CD4-positive, alpha-beta T cell treated with Interleukin-6 at 100 ng/mL for 8 hours (primary cell): ENCODE results near the gene GMIP.
A peak's percentile ranks its signal among the peaks of the same experiment; 100 is the strongest.

Source experiments
- DNase-seq: peaks from one replicate; pipeline ENCODE4 v3.0.0-alpha.2; 2020; ENCODE audit warnings: mixed read lengths, low spot score

The GMIP gene

GRCh38 chr19:19635313-19635702, 8.1 kb downstream of the GMIP start:
- no peak for DNase-seq

DNA sequence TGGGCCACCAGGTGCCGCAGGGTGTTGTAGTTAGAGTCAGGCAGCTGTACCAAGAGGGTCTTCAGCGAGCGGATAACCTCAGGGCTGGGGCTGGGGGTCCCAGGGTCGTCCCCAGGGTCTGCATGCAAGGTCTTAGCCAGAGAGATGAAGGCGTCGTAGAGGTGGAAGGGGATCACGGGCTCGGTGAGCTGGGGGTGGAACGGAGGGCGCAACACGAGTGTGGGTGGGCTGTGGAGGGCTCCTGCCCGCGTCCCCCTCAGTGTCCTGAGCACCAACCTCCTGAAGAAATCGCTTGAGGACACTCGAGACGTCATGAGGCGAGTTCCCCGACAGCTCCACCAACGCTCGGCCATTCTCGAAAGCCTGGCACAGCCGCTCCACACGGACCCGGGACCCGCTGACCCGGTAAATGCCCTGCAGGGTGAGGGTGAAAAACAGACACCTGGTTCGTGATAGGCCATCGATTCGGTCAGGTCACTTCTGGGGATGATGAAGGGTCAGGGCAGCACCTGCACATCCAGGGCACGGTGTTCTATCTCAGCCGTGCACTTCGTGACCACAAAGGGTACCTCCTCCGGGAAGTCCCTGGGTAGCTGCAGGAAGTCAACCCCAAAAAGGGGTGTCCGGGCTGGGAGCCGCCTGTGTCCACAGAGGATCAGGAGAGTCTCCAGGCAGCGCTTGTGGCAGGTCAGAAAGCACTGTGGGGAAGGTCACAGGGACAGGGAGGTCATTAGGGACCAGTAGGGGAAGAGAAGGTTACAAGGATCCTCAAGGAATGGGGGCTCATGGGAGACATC, 8.7 kb downstream of the GMIP start:
- no peak for DNase-seq

GRCh38 chr19:19633711-19634515, 9.5 kb downstream of the GMIP start:
- DNase-seq, result no peak

- DNase-seq, result no peak
Measured at GRCh38 chr19:19632661-19633060, 10.8 kb downstream of the GMIP start.

DNA sequence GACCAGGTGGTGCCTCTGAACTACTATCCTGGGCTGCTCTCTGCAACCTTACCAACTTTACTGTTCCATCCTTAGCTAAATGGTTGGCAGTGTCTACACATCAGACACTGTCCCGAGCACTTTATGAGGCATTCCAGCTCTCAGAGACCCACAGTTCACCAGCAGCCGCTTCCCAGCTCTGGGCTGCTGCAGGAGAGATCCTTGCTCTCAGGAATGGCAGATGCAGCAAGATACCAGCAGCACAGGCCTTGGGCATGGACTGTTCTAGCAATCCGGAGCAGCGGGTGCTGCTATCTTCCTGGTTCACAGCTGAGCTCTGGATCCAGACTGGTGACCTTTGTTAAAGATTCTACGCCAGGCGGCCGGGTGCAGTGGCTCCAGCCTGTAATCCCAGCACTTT, 12.1 kb downstream of the GMIP start:
- no peak for DNase-seq

- no peak for DNase-seq
Measured at GRCh38 chr19:19630426-19630825, 13.0 kb downstream of the GMIP start.

DNA sequence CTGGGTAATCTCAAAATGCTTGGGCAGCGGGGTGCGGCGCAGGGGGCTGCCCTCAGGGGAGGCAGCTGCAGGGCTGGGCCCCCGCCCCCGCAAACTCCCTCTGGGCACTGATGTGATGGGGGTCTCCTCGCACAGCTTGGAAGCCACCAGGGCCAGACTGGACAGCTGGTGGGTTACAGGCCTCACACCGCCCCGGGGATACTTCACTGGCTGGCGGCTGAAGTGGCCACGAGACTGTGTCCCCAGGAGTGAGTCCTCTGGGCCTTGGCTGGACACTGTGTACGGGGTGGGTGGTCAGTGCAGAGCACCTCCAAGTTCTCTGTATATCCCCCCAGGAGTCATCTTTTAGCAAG, 13.4 kb downstream of the GMIP start:
- no peak for DNase-seq

DNA sequence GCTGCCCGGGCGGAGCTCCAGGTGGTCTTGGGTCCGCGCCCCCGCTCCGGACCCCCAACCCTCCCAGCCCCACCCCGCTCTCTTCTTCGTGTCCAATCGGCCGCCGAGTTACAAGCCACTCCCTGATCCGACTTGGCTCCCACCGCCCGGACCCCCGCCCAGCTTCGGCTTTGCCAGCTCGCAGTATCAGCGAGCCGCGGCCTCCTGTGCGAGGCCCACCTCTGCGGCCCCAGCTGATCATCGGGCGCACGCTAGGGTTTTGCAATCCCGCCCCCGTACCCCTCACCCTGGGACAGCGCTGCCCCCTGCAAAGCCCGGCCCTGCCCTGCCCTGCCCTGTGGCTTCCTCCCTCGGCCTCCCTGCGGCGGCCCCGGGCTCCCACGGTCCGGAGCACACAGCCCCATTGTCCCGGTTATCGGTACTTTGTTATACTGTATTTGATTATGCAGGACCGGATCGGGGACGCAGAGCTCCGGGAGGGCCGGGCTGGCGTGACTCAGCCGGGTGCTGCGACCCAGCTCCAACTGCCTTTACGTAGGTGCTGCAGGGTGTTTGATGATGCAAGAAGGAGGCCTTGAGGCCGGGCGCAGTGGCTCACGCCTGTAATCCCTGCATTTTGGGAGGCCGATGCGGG, 14.8 kb downstream of the GMIP start:
- peak; percentile 31 for DNase-seq

DNA sequence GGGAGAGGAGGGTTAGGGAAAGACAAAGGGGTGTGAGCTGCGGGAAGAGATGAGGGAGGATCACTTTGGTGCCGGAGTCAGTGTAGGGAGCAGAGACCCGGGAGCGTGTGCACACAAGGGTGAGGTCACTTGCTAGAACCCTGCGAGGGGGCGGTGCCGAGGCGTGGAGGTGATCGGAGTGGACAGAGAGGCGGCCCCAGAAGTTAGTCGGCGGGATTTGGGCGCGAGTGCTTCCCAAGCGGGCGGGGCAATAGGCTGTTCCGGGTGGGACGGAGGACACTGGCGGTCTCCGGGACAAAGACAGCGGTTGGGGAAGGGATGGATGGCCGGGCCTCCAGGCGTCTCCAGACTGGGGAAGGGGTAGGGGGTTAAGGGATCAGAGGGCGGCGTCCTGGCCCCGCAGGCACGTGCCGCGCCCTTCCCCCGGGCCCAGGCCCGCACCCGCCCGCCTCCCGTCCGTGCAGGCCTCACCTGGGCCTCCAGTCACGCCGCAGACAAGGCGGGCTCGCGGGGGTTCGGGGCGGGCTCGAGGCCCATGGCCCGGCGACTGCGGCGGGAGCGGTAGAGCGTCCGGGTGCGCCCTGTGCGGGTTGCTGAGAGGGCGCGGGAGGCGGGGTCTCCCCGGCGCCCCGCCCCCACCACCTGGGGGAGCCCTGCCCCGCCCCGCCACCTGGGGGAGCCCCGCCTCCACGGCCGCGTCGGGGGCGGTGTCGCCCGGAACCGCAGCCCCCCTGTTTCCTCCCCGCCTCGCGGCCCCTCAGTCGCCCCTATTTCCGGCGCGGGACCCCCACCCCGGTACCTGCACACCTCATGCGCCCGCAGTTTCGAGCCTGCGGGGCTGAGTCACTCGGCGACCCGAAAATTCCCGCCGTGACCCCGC, 15.6 kb downstream of the GMIP start, which contains the start of gene LPAR2:
LPAR2 (minus strand) TSS at position 600 of the 880 bp plus-strand sequence. CDS start 945 bp downstream, outside the sequence.
- DNase-seq, result peak; percentile 80

- DNase-seq, result no peak
Measured at GRCh38 chr19:19626516-19627472, 16.7 kb downstream of the GMIP start.

GRCh38 chr19:19624032-19624570, 19.4 kb downstream of the GMIP start:
- DNase-seq, result no peak

DNA sequence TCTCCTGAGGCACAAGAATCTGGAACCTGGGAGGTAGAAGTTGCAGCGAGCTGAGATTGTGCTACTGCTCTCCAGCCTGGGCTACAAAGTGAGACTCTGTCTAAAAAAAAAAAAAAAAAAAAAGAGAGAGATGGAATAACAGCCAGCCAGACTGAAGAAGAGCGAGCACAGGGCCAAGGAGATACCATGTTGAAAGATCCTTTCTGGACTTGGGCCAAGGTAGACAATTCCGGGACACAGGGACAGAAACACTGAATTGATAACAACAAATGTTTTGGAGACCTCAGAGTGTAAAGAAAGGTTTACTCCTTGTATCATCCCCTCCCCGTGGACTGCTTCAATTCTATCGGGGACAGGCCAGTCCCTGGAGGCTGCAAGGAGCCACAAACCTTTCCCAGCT, 20.1 kb downstream of the GMIP start:
- no peak for DNase-seq

GRCh38 chr19:19619849-19620210, 23.6 kb downstream of the GMIP start:
- no peak for DNase-seq

GRCh38 chr19:19619181-19619848, 24.1 kb downstream of the GMIP start:
- no peak for DNase-seq

DNA sequence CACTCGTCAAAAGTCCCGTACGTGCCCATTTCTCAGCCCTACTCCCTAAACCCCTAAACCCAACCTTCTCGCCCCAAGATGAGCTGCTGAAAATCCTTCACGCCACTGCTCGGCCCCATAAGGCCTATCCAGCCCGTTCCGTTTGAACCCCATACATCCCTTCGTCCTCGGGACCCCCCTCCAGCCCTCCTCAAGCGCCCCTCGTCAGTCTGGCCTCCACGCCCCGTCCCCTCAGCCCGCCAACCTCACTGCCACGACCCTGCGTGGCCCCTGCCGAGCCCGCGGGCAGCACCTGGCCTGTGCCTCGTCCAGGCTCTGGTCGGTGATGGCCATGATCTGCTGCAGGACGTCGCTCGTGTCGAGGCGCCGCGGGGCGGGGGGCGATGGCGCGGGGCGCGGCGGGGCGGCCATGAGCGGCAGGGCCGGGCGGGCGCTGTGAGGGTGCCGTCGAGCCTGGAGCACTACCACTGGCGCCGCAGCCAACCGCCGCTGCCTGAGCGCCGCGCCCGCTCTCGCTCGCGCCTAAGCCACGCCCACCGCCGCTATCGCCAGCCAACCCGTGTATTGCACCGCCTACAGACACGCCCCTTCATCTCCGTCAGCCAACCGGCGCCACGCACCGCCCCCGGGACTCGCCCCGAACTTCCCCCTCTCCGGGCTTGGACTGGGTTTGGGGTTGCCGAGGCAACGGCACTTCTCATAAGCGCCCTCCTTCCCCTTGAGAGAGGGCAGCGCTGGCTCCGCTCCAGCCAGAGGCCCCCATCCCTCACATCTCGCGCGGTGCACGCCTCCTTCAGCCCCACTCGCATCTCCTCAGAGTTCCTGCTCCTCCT, 25.0 kb downstream of the GMIP start, which contains the start of gene PBX4:
PBX4 (minus strand) TSS at position 469 of the 833 bp plus-strand sequence; CDS start at position 411, 58 bp downstream.
- peak; percentile 99 for DNase-seq

- DNase-seq, result peak; percentile 33
Measured at GRCh38 chr19:19615086-19615485, 28.4 kb downstream of the GMIP start.

- DNase-seq, result no peak
Measured at GRCh38 chr19:19613506-19613905, 30.0 kb downstream of the GMIP start.

DNA sequence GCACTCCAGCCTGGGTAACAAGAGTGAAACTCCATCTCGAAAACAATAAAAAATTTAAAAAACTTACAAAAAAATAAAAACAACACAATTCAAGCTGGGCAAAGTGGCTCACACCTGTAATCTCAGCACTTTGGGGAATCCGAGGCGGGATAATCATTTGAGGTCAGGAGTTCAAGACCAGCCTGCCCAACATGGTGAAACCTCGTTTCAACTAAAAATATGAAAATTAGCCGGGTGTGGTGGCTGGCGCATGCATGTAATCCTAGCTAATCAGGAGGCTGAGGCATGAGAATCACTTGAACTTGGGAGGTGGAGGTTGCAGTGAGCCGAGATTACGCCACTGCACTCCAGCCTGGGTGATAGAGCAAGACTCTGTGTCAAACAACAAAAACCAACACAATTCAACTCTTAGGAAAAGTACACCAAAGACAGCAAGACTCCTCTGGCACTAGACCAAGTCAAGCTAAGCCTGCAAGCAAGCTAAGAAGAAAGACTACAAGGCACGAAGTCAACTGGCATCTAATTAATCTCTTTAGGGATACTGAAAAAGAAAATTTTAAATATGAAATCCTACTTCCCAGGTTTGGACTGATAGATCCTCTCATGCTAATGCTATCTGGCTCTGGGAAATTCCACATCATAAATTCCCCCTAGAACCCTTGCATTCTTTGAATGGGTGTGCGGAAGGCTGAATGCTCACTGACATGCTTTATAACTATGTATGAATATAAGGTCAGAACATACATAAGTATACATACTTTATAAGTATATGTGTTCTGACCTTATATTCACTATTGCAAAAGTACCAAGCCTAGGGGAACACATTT, 32.9 kb downstream of the GMIP start:
- DNase-seq, result no peak
